H1 (cell line): Measurements from ENCODE around the gene IZUMO4. TPM values are rescaled to one million over a fixed set of nuclear protein-coding genes. Genes with fewer than 3 reads are reported as not detected.
"Not testable (repeated sequence)": the region's sequence is repeated elsewhere in the genome, so short reads cannot be mapped to it uniquely, and the experiment has no call there.

Experiments
- CTCF ChIA-PET: fragments of 300-600 bp; sonication (Branson Sonifier 250); formaldehyde crosslinking; loops from one replicate; lab custom pipeline; 2021; ENCODE audit not compliant: partially characterized antibody; lab: Charles Lee
- POLR2A ChIA-PET: fragments of 300-600 bp; sonication (Branson Sonifier 250); formaldehyde crosslinking; loops from one replicate; lab custom pipeline; 2021; ENCODE audit warnings: inconsistent platforms; ENCODE audit not compliant: partially characterized antibody; lab: Charles Lee
- DNase-seq, 2 experiments: peaks; one replicate each; pipeline versions ENCODE4 v3.0.0 to v3.0.0-alpha.2; 2010 to 2022; ENCODE audit warnings: low spot score in 2 of 2, low read depth in 1 of 2, mixed read lengths in 1 of 2
- FAIRE-seq: peaks from 2 replicates; lab custom pipeline; 2011; peaks lifted over from hg19 to GRCh38; lab: Jason Lieb, UNC
- H2AFZ ChIP-seq: 2 replicates; pipeline ENCODE4 v1.8.1; 2012; ENCODE audit warnings: low read length, inconsistent platforms
- H2AK5ac ChIP-seq: 2 replicates; pipeline ENCODE4 v1.6.1; 2013; ENCODE audit warnings: low read depth, low read length
- H2BK120ac ChIP-seq: replicated peaks from 2 replicates; pipeline ENCODE3; 2013; ENCODE audit warnings: low read depth, low read length, inconsistent platforms
- H2BK12ac ChIP-seq: 2 replicates; pipeline ENCODE4 v1.6.1; 2013; ENCODE audit warnings: low read depth, low read length
- H2BK15ac ChIP-seq: 2 replicates; pipeline ENCODE4 v1.6.1; 2013; ENCODE audit warnings: low read length
- H2BK20ac ChIP-seq: 2 replicates; pipeline ENCODE4 v1.6.1; 2013; ENCODE audit warnings: low read length
- H2BK5ac ChIP-seq: 2 replicates; pipeline ENCODE4 v1.6.1; 2013; ENCODE audit warnings: low read depth, low read length
- H3K14ac ChIP-seq: 2 replicates; pipeline ENCODE4 v1.6.1; 2013; ENCODE audit warnings: inconsistent platforms; ENCODE audit not compliant: insufficient read length
- H3K18ac ChIP-seq: 2 replicates; pipeline ENCODE4 v1.6.1; 2013; ENCODE audit warnings: low read length; ENCODE audit errors: extremely low read depth
- H3K23ac ChIP-seq: 2 replicates; pipeline ENCODE4 v1.6.1; 2013; ENCODE audit warnings: inconsistent platforms; ENCODE audit not compliant: insufficient read length
- H3K23me2 ChIP-seq: 2 replicates; pipeline ENCODE4 v1.6.1; 2013; ENCODE audit warnings: low read depth, low read length
- H3K27ac ChIP-seq: 2 replicates; pipeline ENCODE4 v1.6.1; 2011; ENCODE audit warnings: low read depth, low read length, inconsistent platforms
- H3K27me3 ChIP-seq, 4 experiments: replicated peaks in 1 of 4; 1 replicate in 1 of 4; 2 replicates in 3 of 4; pipeline versions ENCODE4 v1.6.1 to v1.8.1; 2011 to 2013; ENCODE audit warnings: low read length in 3 of 4, mild to moderate bottlenecking in 3 of 4, inconsistent platforms in 2 of 4, mixed read lengths in 2 of 4, moderate library complexity in 1 of 4; ENCODE audit not compliant: control insufficient read depth in 3 of 4, insufficient read depth in 3 of 4; ENCODE audit errors: extremely low read depth in 1 of 4
- H3K36me3 ChIP-seq, 4 experiments: 2 replicates each; pipeline versions ENCODE4 v1.6.1 to v1.8.1; 2011 to 2013; ENCODE audit warnings: mild to moderate bottlenecking in 4 of 4, low read length in 3 of 4, moderate library complexity in 2 of 4, control low read depth in 1 of 4, inconsistent platforms in 1 of 4; ENCODE audit not compliant: insufficient read depth in 4 of 4, control insufficient read depth in 2 of 4
- H3K4ac ChIP-seq: replicated peaks from 2 replicates; pipeline ENCODE3; 2013; ENCODE audit warnings: low read length, low read depth, mixed read lengths, inconsistent platforms; ENCODE audit not compliant: insufficient read length
- H3K4me1 ChIP-seq, 4 experiments: replicated peaks in 1 of 4; 1 replicate in 1 of 4; 2 replicates in 3 of 4; pipeline versions ENCODE4 v1.6.1 to v1.8.1; 2011 to 2013; ENCODE audit warnings: low read length in 3 of 4, inconsistent platforms in 2 of 4, mixed read lengths in 1 of 4; ENCODE audit not compliant: insufficient read depth in 4 of 4, control insufficient read depth in 3 of 4
- H3K4me2 ChIP-seq, 2 experiments: 2 replicates each; pipeline versions ENCODE4 v1.6.1 to v1.8.1; 2011 to 2013; ENCODE audit warnings: low read depth in 2 of 2, low read length in 2 of 2, control low read depth in 1 of 2, inconsistent platforms in 1 of 2, mild to moderate bottlenecking in 1 of 2; ENCODE audit not compliant: insufficient read depth in 1 of 2
- H3K4me3 ChIP-seq, 4 experiments: fragments of 200-600, 300-600 bp in 1 of 4; sonication (generic), shearing (Covaris generic), sonication (Bioruptor Twin) in 1 of 4; 2 replicates each; pipeline versions ENCODE4 v1.5.1 to v1.8.1; 2011 to 2016; ENCODE audit warnings: low read length in 4 of 4, low read depth in 3 of 4, control low read depth in 2 of 4, inconsistent platforms in 2 of 4, mild to moderate bottlenecking in 2 of 4, mixed read lengths in 1 of 4, moderate library complexity in 1 of 4; ENCODE audit not compliant: insufficient read depth in 2 of 4; ENCODE audit errors: extremely low read depth in 1 of 4
- H3K56ac ChIP-seq: replicated peaks from 2 replicates; pipeline ENCODE3; 2013; ENCODE audit warnings: low read depth, mild to moderate bottlenecking, mixed read lengths, low read length, inconsistent platforms; ENCODE audit not compliant: insufficient read length
- H3K79me1 ChIP-seq: 2 replicates; pipeline ENCODE4 v1.6.1; 2013; ENCODE audit warnings: low read depth, low read length, control low read depth
- H3K79me2 ChIP-seq, 2 experiments: 2 replicates each; pipeline versions ENCODE4 v1.6.1 to v1.8.1; 2012 to 2013; ENCODE audit warnings: low read length in 2 of 2, mild to moderate bottlenecking in 2 of 2, inconsistent platforms in 1 of 2; ENCODE audit not compliant: insufficient read depth in 2 of 2, control insufficient read depth in 1 of 2
- H3K9ac ChIP-seq, 4 experiments: replicated peaks in 1 of 4; 1 replicate in 1 of 4; 2 replicates in 3 of 4; pipeline versions ENCODE4 v1.6.1 to v1.8.1; 2011 to 2013; ENCODE audit warnings: low read depth in 3 of 4, low read length in 3 of 4, control low read depth in 2 of 4, mild to moderate bottlenecking in 2 of 4, moderate library complexity in 2 of 4, inconsistent platforms in 1 of 4; ENCODE audit errors: extremely low read depth in 1 of 4
- H3K9me3 ChIP-seq, 2 experiments: 2 replicates each; pipeline versions ENCODE4 v1.6.1 to v1.8.1; 2012 to 2013; ENCODE audit warnings: mild to moderate bottlenecking in 2 of 2, moderate library complexity in 2 of 2, control low read depth in 1 of 2, inconsistent platforms in 1 of 2, low read depth in 1 of 2, low read length in 1 of 2, mixed read lengths in 1 of 2; ENCODE audit not compliant: insufficient read depth in 2 of 2
- H4K20me1 ChIP-seq, 2 experiments: replicated peaks in 1 of 2; 2 replicates each; pipeline versions ENCODE3 to v1.8.1; 2011 to 2013; ENCODE audit warnings: inconsistent platforms in 2 of 2, low read length in 2 of 2, mild to moderate bottlenecking in 1 of 2; ENCODE audit not compliant: insufficient read depth in 2 of 2, control insufficient read depth in 1 of 2
- H4K5ac ChIP-seq: 2 replicates; pipeline ENCODE4 v1.6.1; 2013; ENCODE audit warnings: low read length, low read depth, mixed read lengths, inconsistent platforms; ENCODE audit not compliant: insufficient read length
- H4K8ac ChIP-seq: 2 replicates; pipeline ENCODE4 v1.8.0; 2013; ENCODE audit warnings: mild to moderate bottlenecking, moderate library complexity, low read length, inconsistent platforms; ENCODE audit not compliant: insufficient read depth; ENCODE audit errors: extremely low read depth
- H4K91ac ChIP-seq: replicated peaks from 2 replicates; pipeline ENCODE3; 2013; ENCODE audit warnings: low read length, mixed read lengths, inconsistent platforms; ENCODE audit not compliant: insufficient read length
- USF2 ChIP-seq: IDR thresholded peaks from 2 replicates; pipeline ENCODE4 v1.6.1; 2011; ENCODE audit warnings: low read length, improper control_type of control experiment
- WGBS, 2 experiments: shearing (Covaris generic) in 1 of 2; methylation state at CpG; one replicate each; pipeline versions ENCODE4 v1.1.6 to v1.1.7; 2013 to 2015; ENCODE audit warnings: low lambda C conversion rate in 2 of 2, mixed read lengths in 2 of 2, inconsistent platforms in 1 of 2, low coverage in 1 of 2, missing lambda C conversion rate in 1 of 2; ENCODE audit not compliant: insufficient replicate concordance in 2 of 2, insufficient coverage in 1 of 2, insufficient read length in 1 of 2; ENCODE audit errors: extremely low coverage in 1 of 2, missing lambda C conversion rate in 1 of 2; 5-methylcytosine and 5-hydroxymethylcytosine counted together
- polyA plus RNA-seq, 7 experiments: library from polyadenylated mRNA; depleted of rRNA in 3 of 7; stranded (reverse) in 5 of 7; unstranded in 2 of 7; fragments of >200 nt in 5 of 7; fragments of 200-250 nt in 2 of 7; gene quantifications; 1 replicate in 5 of 7; 2 replicates in 1 of 7; 4 replicates in 1 of 7; pipeline versions ENCODE4 v1.2.1 to v1.2.3, GENCODE V29; 2011 to 2013; ENCODE audit warnings: missing spikeins in 2 of 7, mixed read lengths in 2 of 7
- total RNA-seq: library from RNA; stranded (reverse); fragmentation: NEBNext Ultra II Directional; extraction: Animal tissue kit (Norgen Biotek cat#: 25700); gene quantifications from 2 replicates; pipeline ENCODE4 v1.2.1, GENCODE V29; 2021

The IZUMO4 gene
- total and polyA plus RNA-seq, 2 of the 8 experiments (the other 6 are each of a cell fraction or from before 2014, with no cell fraction given) = 1.8 to 1.9 TPM

- no peak for TF ChIP-seq USF2
- TF ChIP-seq, all 59 proteins: peak for 0
These were observed 31.0 kb downstream of the IZUMO4 start (continued) for GRCh38 chr19:2127758-2128157.

- H3K4ac ChIP-seq, DNase-seq, H2BK120ac ChIP-seq, H2BK12ac ChIP-seq, H3K18ac ChIP-seq, H2AFZ ChIP-seq, H3K23me2 ChIP-seq, H4K8ac ChIP-seq, H2BK15ac ChIP-seq, H3K9ac ChIP-seq, H3K4me1 ChIP-seq, H3K14ac ChIP-seq, H3K56ac ChIP-seq, H3K27me3 ChIP-seq, H3K23ac ChIP-seq, H2BK5ac ChIP-seq, H3K4me3 ChIP-seq, H3K27ac ChIP-seq, FAIRE-seq, H4K91ac ChIP-seq, H4K5ac ChIP-seq, H3K9me3 ChIP-seq, H2AK5ac ChIP-seq, H2BK20ac ChIP-seq, H3K4me2 ChIP-seq: not testable (repeated sequence)
- CTCF ChIA-PET = interaction anchor here (0.6 to 1.2 kb wide), 2 partner anchors 18 to 198 kb away, joined by 3 read pairs; no protein-coding TSS in a partner anchor
- Histone ChIP-seq H4K20me1 (peaks cover 19 to 41% of the 10 kb centered on the region in 2 experiments), H3K79me1 (peaks cover 10% of the 10 kb centered on the region), H3K79me2 (peaks cover 0 to 21% of the 10 kb centered on the region in 2 experiments; a peak in 2 of 4 replicates), H3K36me3 (peaks cover 13 to 64% (median 38%) of the 10 kb centered on the region in 4 experiments; a peak in 7 of 8 replicates)
- 84% methylated on average over 17 of the region's 34 CpGs; no CpG with 5 or more reads in 1 of the 2 experiments for WGBS, 2 experiments
- POLR2A ChIA-PET = interaction anchor here (0.8 to 1.2 kb wide), 4 partner anchors 12 to 77 kb away, joined by 3 to 4 read pairs (median 3); no protein-coding TSS in a partner anchor
These were observed 31.5 kb downstream of the IZUMO4 start for GRCh38 chr19:2128252-2128651.
